Gastrocnemius medialis (tissue), 4 donors: ENCODE measurements around the gene C17orf78.

Source experiments
- POLR2A ChIP-seq, 2 donors: fragments of 450-650 bp; IDR thresholded peaks; one replicate each; pipeline ENCODE4 v1.6.1; 2017; ENCODE audit warnings: antibody characterized with exemption in 2 of 2, mild to moderate bottlenecking in 2 of 2, moderate library complexity in 2 of 2
- TF ChIP-seq, protein P1 (sequence below), 5 experiments: fragments of 450-650 bp in 3 of 5; fragments of 200-600 bp in 2 of 5; sonication (generic) in 2 of 5; IDR thresholded peaks in 4 of 5; conservative IDR thresholded peaks in 1 of 5; 1 replicate in 4 of 5; 2 replicates in 1 of 5; pipeline ENCODE4 v1.5.1; 2016 to 2019; ENCODE audit warnings: antibody characterized with exemption in 5 of 5, mild to moderate bottlenecking in 3 of 5, moderate library complexity in 3 of 5

GRCh38 chr17:37429453-37429852 is 53.7 kb downstream of the C17orf78 start:
- TF ChIP-seq, protein P1, sequence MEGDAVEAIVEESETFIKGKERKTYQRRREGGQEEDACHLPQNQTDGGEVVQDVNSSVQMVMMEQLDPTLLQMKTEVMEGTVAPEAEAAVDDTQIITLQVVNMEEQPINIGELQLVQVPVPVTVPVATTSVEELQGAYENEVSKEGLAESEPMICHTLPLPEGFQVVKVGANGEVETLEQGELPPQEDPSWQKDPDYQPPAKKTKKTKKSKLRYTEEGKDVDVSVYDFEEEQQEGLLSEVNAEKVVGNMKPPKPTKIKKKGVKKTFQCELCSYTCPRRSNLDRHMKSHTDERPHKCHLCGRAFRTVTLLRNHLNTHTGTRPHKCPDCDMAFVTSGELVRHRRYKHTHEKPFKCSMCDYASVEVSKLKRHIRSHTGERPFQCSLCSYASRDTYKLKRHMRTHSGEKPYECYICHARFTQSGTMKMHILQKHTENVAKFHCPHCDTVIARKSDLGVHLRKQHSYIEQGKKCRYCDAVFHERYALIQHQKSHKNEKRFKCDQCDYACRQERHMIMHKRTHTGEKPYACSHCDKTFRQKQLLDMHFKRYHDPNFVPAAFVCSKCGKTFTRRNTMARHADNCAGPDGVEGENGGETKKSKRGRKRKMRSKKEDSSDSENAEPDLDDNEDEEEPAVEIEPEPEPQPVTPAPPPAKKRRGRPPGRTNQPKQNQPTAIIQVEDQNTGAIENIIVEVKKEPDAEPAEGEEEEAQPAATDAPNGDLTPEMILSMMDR (IDR thresholded peaks at IDR 0.05 in 4 of 5, conservative IDR thresholded peaks at IDR 0.05 in 1 of 5) = no peak
- no peak for TF ChIP-seq POLR2A (IDR thresholded peaks at IDR 0.05)
